ENCODE measurements around the gene SLC30A7.
A peak's percentile ranks its signal among the peaks of the same experiment; 100 is the strongest.
"Not testable (repeated sequence)": the region's sequence is repeated elsewhere in the genome, so short reads cannot be mapped to it uniquely, and the experiment has no call there.

The SLC30A7 gene

GRCh38 chr1:100889869-100890482, 5.9 kb upstream of the SLC30A7 start:
- not testable (repeated sequence) for DNase-seq (ENCODE audit: low read depth in 2 of 2)

- no peak for DNase-seq (ENCODE audit: low read depth in 2 of 2)
Observed at GRCh38 chr1:100891380-100891779, 4.5 kb upstream of the SLC30A7 start.

GRCh38 chr1:100892554-100892953, 3.3 kb upstream of the SLC30A7 start:
- no peak for DNase-seq (ENCODE audit: low read depth in 2 of 2)

- no peak for DNase-seq (ENCODE audit: low read depth in 2 of 2)
Observed at GRCh38 chr1:100893718-100894117, 2.2 kb upstream of the SLC30A7 start.

GRCh38 chr1:100894603-100895539, 1.0 kb upstream of the SLC30A7 start, which contains the start of gene EXTL2:
EXTL2 (minus strand) TSS chr1:100894842; CDS start chr1:100888757, 6,085 bp downstream.
- peak; percentile 16 to 24 for DNase-seq (ENCODE audit: low read depth in 2 of 2)

GRCh38 chr1:100896481-100896982, 642 bp downstream of the SLC30A7 start:
- peak; percentile 14 to 18 for DNase-seq (ENCODE audit: low read depth in 2 of 2)

- no peak for DNase-seq (ENCODE audit: low read depth in 2 of 2)
Observed at GRCh38 chr1:100902365-100902764, 6.5 kb downstream of the SLC30A7 start.

- no peak for DNase-seq (ENCODE audit: low read depth in 2 of 2)
Observed at GRCh38 chr1:100903777-100904176, 7.9 kb downstream of the SLC30A7 start.

GRCh38 chr1:100904528-100904927, 8.6 kb downstream of the SLC30A7 start:
- DNase-seq (ENCODE audit: low read depth in 2 of 2), result no peak

GRCh38 chr1:100905181-100905580, 9.3 kb downstream of the SLC30A7 start:
- DNase-seq (ENCODE audit: low read depth in 2 of 2), result no peak

GRCh38 chr1:100907887-100908286, 12.0 kb downstream of the SLC30A7 start:
- no peak for DNase-seq (ENCODE audit: low read depth in 2 of 2)

GRCh38 chr1:100909018-100909417, 13.1 kb downstream of the SLC30A7 start:
- no peak for DNase-seq (ENCODE audit: low read depth in 2 of 2)

- no peak for DNase-seq (ENCODE audit: low read depth in 2 of 2)
Observed at GRCh38 chr1:100912019-100912418, 16.1 kb downstream of the SLC30A7 start.

- DNase-seq (ENCODE audit: low read depth in 2 of 2), result no peak
Observed at GRCh38 chr1:100921110-100921706, 25.3 kb downstream of the SLC30A7 start.

GRCh38 chr1:100924212-100924611, 28.3 kb downstream of the SLC30A7 start:
- no peak for DNase-seq (ENCODE audit: low read depth in 2 of 2)

GRCh38 chr1:100924991-100925390, 29.1 kb downstream of the SLC30A7 start:
- no peak for DNase-seq (ENCODE audit: low read depth in 2 of 2)

GRCh38 chr1:100926240-100926639, 30.4 kb downstream of the SLC30A7 start:
- DNase-seq (ENCODE audit: low read depth in 2 of 2), result no peak

GRCh38 chr1:100927276-100927675, 31.4 kb downstream of the SLC30A7 start:
- no peak for DNase-seq (ENCODE audit: low read depth in 2 of 2)

- no peak for DNase-seq (ENCODE audit: low read depth in 2 of 2)
Observed at GRCh38 chr1:100928128-100928527, 32.2 kb downstream of the SLC30A7 start.

GRCh38 chr1:100930494-100930893, 34.6 kb downstream of the SLC30A7 start:
- no peak for DNase-seq (ENCODE audit: low read depth in 2 of 2)

GRCh38 chr1:100931716-100932115, 35.8 kb downstream of the SLC30A7 start:
- DNase-seq (ENCODE audit: low read depth in 2 of 2), result no peak

- DNase-seq (ENCODE audit: low read depth in 2 of 2), result not testable (repeated sequence)
Observed at GRCh38 chr1:100933555-100933954, 37.7 kb downstream of the SLC30A7 start.
